ENCODE measurements around the gene NDUFS1.
"Not testable (repeated sequence)": the region's sequence is repeated elsewhere in the genome, so short reads cannot be mapped to it uniquely, and the experiment has no call there.

Gene NDUFS1

DNA sequence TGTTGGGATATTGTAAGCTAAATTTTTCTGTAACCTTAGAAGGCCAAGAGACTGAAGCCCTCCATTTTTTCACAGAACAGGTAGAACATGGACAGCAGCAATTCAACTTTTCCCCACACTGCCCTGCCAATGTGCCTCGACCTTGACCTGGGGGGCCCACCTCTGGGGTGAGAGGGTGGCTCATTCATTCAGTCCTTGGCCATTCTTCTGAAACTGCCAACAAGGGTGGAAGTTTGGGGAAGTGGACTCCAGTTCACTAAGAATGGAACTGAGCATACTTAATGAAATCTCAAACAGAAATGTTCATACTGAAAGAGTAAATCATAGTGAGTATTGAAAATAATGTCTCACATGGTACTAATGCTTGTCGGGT, 1.5 kb upstream of the NDUFS1 start:
- no peak for DNase-seq

DNA sequence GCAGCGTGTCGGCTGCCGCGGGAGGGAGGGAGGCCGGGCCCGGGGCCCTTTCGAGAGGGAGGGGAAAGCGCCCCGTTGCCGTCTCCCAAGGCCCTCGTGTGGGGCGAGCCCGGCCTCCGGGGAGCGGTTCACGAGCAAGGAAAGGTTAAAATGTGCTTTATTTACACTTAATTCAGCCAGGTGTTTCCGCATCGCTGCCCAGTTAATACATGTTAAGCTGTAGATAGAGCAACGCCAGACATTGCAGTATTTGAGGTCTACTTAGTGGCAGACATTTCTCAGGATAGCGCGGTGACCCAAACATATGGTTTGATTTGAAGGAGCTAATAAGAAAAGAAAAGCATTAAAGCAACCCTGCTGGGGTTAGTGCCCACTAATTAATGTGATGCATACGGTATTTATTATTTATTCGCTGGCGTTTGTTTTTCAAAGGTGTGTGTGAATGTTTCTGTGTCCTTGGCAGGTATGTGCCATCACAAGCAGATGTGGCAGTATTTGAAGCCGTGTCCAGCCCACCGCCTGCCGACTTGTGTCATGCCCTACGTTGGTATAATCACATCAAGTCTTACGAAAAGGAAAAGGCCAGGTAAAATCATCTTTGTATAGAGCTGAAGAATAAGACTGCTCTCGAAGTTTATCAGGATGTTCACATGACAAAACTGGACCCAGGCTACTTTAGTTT, 1.0 kb upstream of the NDUFS1 start:
- DNase-seq = no peak

- no peak for DNase-seq
Observed at GRCh38 chr2:206158563-206159345, 490 bp downstream of the NDUFS1 start.

- not testable (repeated sequence) for DNase-seq
Observed at GRCh38 chr2:206157014-206157413, 2.2 kb downstream of the NDUFS1 start.

GRCh38 chr2:206154197-206154596, 5.0 kb downstream of the NDUFS1 start:
- no peak for DNase-seq

- no peak for DNase-seq
Observed at GRCh38 chr2:206150631-206151030, 8.6 kb downstream of the NDUFS1 start.

DNA sequence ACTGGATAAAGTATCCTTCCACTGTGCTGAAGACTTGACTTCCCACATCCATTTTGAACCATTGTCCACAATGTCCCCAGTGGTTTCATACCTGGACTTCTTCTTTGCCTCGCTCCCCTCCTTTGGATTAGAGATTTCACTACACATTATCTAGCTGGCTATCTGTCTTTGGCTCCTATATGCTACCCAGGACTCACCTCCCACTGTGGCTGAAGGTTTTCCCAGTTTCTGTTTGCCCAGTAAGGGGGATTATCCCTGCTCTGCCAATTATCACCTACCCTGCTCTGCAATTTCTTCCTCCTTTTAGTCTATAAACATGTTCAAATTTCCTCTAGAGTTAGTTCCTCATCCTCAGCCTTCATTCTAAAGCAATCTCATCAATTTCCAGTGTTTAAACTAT, 9.1 kb downstream of the NDUFS1 start:
- no peak for DNase-seq

- no peak for DNase-seq
Observed at GRCh38 chr2:206149330-206149729, 9.9 kb downstream of the NDUFS1 start.

DNA sequence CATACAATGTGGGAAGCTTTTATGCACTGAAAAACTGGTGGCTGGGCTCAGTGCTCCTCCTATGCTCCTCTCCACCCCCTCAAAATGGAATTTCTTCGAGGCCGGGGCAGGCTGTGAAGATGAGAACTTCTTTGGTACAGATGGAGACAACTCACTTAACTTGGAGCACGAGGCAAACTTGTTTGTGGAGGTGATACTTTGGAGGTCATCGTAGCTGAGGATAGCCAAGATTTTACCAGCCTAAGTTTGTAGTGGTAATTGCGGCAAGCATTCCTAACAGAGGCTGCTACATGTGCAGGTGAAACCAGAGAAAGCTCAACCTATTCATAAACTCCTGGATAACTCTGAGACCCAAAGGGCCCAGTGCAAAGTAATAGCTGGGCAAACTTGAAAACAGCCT, 13.6 kb downstream of the NDUFS1 start:
- no peak for DNase-seq

GRCh38 chr2:206144383-206144782, 14.9 kb downstream of the NDUFS1 start:
- DNase-seq = no peak

GRCh38 chr2:206143451-206143850, 15.8 kb downstream of the NDUFS1 start:
- no peak for DNase-seq

DNA sequence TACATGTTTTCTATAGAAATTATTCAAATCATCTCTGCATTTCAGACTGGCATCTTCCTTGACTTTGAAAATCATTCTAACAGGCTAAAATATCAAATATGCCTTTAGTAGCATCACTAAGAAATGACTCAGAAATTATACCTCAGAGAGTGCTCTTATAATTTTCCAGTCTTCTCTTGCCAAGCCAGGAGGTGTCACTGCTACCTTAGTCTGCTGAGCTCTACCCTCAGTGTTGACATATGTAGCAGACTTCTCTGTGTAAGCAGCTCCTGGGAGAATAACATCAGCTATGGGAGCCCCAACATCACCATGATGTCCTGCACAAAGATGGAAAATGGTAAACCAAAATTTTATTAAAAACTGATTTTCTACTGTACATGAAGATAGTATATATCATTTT, 31.6 kb downstream of the NDUFS1 start:
- DNase-seq = no peak

- no peak for DNase-seq
Observed at GRCh38 chr2:206125901-206126300, 33.3 kb downstream of the NDUFS1 start.

- not testable (repeated sequence) for DNase-seq
Observed at GRCh38 chr2:206122569-206122968, 36.7 kb downstream of the NDUFS1 start.

DNA sequence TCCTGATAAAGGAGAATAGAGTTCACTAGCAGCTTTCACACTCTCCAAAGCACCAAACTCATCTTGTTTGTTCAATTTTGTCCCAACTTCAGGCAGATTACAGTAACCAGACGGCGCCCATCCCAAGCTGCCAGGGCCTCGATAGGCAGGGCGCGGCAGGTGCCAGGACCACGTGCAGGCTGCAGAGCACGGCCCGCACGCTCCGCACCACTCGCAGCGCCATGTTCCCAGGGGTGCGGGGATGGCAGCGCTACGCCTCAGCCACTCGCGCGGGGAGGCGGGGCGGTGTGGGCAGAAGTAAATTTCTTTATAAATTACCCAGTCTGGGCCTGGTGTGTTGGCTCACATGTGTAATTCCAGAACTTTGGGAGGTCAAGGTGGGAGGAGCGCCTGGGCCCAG, 43.0 kb downstream of the NDUFS1 start:
- no peak for DNase-seq

GRCh38 chr2:206115026-206115578, 44.1 kb downstream of the NDUFS1 start:
- DNase-seq = no peak

- DNase-seq = no peak
Observed at GRCh38 chr2:206112846-206113547, 46.2 kb downstream of the NDUFS1 start.

DNA sequence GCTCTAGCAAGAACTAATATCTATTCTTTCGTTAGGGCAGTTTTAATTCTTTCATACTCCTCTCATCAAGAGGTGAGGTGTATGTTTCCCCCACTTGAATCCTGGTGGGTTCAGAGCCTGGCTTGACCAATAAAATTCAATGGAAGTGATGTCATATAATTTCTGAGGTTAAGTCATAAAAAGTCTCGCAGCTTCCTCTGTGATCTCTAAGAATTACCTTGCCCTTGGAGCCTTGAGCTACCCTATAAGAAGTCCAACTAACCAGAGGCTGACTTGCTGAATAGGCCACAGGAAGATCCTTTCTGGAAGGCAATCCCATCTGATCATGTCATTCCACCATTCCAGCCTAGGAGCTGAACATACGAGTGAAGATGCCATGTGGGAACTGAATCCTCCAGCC, 47.1 kb downstream of the NDUFS1 start:
- no peak for DNase-seq

DNA sequence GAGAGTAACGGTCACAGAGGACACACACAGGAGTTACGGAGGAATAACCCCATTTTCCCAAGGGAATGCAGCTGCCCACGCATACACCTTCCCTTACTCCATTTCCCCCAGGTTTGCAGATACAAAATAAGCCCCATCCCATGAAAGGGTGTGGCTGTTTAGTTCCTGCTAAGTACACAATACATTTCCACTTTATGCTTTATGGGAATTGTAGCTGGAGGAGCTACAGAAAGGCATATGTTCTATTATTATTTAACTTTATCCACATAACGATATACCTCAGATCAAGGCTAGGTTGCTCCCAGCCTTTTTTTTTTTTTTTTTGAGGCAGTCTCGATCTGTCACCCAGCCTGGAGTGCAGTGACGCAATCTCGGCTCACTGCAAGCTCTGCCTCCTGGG, 50.5 kb downstream of the NDUFS1 start:
- DNase-seq = no peak

GRCh38 chr2:206105541-206105940, 53.7 kb downstream of the NDUFS1 start:
- DNase-seq = no peak

DNA sequence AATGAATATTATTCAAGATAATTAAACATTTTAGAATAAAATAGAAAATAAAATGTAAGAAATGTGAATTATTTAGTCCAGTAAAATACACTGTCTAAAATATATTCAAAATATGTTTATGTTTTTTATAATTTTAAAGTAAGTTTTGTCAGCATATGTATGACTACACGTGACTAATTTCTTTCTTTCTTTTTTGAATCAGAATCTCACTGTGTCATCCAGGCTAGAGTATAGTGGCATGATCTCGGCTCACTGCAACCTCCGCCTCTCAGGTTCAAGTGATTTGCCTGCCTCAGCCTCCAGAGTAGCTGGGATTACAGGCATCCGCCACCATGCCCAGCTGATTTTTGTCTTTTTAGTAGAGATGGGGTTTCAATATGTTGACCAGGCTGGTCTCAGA, 54.2 kb downstream of the NDUFS1 start:
- no peak for DNase-seq

GRCh38 chr2:206098872-206099271, 60.4 kb downstream of the NDUFS1 start:
- not testable (repeated sequence) for DNase-seq

GRCh38 chr2:206098471-206098870, 60.8 kb downstream of the NDUFS1 start:
- no peak for DNase-seq

DNA sequence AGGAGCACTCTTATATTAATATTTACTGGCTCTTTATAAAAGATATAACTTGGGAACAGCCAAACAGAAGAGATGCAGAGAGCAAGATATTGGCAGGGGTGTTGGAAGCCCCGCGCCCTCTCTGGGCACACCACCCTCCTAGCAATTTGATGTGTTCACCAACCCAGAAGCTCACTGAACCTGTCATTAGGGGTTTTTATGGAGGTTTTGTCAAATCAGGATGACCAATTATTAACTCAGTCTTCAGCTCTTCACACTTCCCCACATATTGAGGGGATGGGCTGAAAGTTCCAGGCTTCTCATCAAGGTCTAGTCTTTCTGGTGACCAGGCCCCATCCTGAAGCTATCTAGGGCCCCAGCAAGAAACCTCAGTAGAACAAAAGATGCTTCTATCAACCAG, 62.4 kb downstream of the NDUFS1 start:
- DNase-seq = no peak

Data from SHP77 treated with DMSO at 0.1 percent for 48 hours (cell line).